ENCODE measurements around the gene DGKB. TPM values are rescaled to one million over a fixed set of nuclear protein-coding genes. Genes with fewer than 3 reads are reported as not detected.

Gene DGKB
- polyA plus RNA-seq, 2 of the 4 experiments (the other 2 are of a cell fraction), result 0.01 TPM; not detected in 1

- H3K4me2 ChIP-seq, result no peak overlapping the region
- FAIRE-seq, result no peak
- POLR2A ChIA-PET, result no interaction called here
- H3K27ac ChIP-seq, result no peak overlapping the region
- H3K9me3 ChIP-seq, result no peaks in the 10 kb centered on the region
- no peak for TF ChIP-seq FOXS1 (CRISPR knock-in tag; IDR thresholded peaks at IDR 0.05)
- no peak for TF ChIP-seq EHMT2 (IDR thresholded peaks at IDR 0.05; ENCODE audit: low read depth)
- TF ChIP-seq CBX2 (IDR thresholded peaks at IDR 0.05; ENCODE audit: borderline replicate concordance, low read depth), result no peak
- no peak for TF ChIP-seq POLR2A (IDR thresholded peaks at IDR 0.05; ENCODE audit: low read length)
- TF ChIP-seq HDAC2 (IDR thresholded peaks at IDR 0.05), result no peak
- TF ChIP-seq FOSL2 (IDR thresholded peaks at IDR 0.05), result no peak
- no peak for TF ChIP-seq FOSL2 (CRISPR knock-in tag; IDR thresholded peaks at IDR 0.05)
- no peak for TF ChIP-seq MAZ (IDR thresholded peaks at IDR 0.05; ENCODE audit: borderline replicate concordance, low read depth, low read length)
- no peak for TF ChIP-seq CHD2 (IDR thresholded peaks at IDR 0.05; ENCODE audit: low read length, partially characterized antibody)
- no peak overlapping the region for H3K4me3 ChIP-seq
- 35% methylated on average over 2 of the region's 2 CpGs for WGBS (ENCODE audit: missing lambda C conversion rate)
- no peak for ATAC-seq
- no peak for DNase-seq (ENCODE audit: low read depth in 1 of 2, low spot score in 1 of 2)
- no peaks in the 10 kb centered on the region for H3K4me1 ChIP-seq
- CTCF ChIA-PET, result no interaction called here
These were observed 786.9 kb downstream of the DGKB start for GRCh38 chr7:14115701-14116100.

GRCh38 chr7:14104861-14105260, 797.7 kb downstream of the DGKB start:
- no peak overlapping the region for H3K4me2 ChIP-seq
- no peak for DNase-seq (ENCODE audit: low read depth in 1 of 2, low spot score in 1 of 2)
- WGBS (ENCODE audit: missing lambda C conversion rate), result 21% methylated on average over 3 of the region's 3 CpGs
- no peak for ATAC-seq
- no peaks in the 10 kb centered on the region for H3K9me3 ChIP-seq
- H3K27ac ChIP-seq, result no peak overlapping the region
- FAIRE-seq, result no peak
- ChIA-PET POLR2A (no interaction called here), CTCF (no interaction called here)
- H3K4me3 ChIP-seq, result no peak overlapping the region
- TF ChIP-seq ZFP36 (IDR thresholded peaks at IDR 0.05; ENCODE audit: borderline replicate concordance, partially characterized antibody) (no peak), MYC (IDR thresholded peaks at IDR 0.05; ENCODE audit: borderline replicate concordance, low read length) (no peak), SREBF2 (IDR thresholded peaks at IDR 0.05) (no peak), JUNB (IDR thresholded peaks at IDR 0.05) (no peak), RARB (CRISPR knock-in tag; IDR thresholded peaks at IDR 0.05) (no peak), FOSB (CRISPR knock-in tag; IDR thresholded peaks at IDR 0.05) (no peak), EHF (CRISPR knock-in tag; IDR thresholded peaks at IDR 0.05) (no peak), PHF8 (IDR thresholded peaks at IDR 0.05; ENCODE audit: borderline replicate concordance, low read depth) (no peak), NFE2L2 (conservative IDR thresholded peaks at IDR 0.05; ENCODE audit: low read length) (no peak), HOXB13 (CRISPR knock-in tag; IDR thresholded peaks at IDR 0.05; ENCODE audit: low read depth) (no peak), ZSCAN20 (CRISPR knock-in tag; IDR thresholded peaks at IDR 0.05) (no peak), FOXS1 (CRISPR knock-in tag; IDR thresholded peaks at IDR 0.05) (no peak), ZC3H11A (IDR thresholded peaks at IDR 0.05) (no peak), POLR2A (IDR thresholded peaks at IDR 0.05; ENCODE audit: low read length) (no peak)
- TF ChIP-seq, protein P1, sequence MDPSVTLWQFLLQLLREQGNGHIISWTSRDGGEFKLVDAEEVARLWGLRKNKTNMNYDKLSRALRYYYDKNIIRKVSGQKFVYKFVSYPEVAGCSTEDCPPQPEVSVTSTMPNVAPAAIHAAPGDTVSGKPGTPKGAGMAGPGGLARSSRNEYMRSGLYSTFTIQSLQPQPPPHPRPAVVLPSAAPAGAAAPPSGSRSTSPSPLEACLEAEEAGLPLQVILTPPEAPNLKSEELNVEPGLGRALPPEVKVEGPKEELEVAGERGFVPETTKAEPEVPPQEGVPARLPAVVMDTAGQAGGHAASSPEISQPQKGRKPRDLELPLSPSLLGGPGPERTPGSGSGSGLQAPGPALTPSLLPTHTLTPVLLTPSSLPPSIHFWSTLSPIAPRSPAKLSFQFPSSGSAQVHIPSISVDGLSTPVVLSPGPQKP (IDR thresholded peaks at IDR 0.05; ENCODE audit: low read depth, low read length), result no peak
- TF ChIP-seq, protein P2, sequence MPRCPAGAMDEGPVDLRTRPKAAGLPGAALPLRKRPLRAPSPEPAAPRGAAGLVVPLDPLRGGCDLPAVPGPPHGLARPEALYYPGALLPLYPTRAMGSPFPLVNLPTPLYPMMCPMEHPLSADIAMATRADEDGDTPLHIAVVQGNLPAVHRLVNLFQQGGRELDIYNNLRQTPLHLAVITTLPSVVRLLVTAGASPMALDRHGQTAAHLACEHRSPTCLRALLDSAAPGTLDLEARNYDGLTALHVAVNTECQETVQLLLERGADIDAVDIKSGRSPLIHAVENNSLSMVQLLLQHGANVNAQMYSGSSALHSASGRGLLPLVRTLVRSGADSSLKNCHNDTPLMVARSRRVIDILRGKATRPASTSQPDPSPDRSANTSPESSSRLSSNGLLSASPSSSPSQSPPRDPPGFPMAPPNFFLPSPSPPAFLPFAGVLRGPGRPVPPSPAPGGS (IDR thresholded peaks at IDR 0.05), result no peak
- no peaks in the 10 kb centered on the region for H3K4me1 ChIP-seq

- TF ChIP-seq ESRRA (IDR thresholded peaks at IDR 0.05; ENCODE audit: borderline replicate concordance, low read length) (no peak), CBX2 (IDR thresholded peaks at IDR 0.05; ENCODE audit: borderline replicate concordance, low read depth) (no peak), MAFK (IDR thresholded peaks at IDR 0.05; ENCODE audit: partially characterized antibody) (peak; percentile 19)
- TF ChIP-seq, protein P1 (IDR thresholded peaks at IDR 0.05; ENCODE audit: low read depth, low read length), result no peak
- no peak overlapping the region for H3K4me2 ChIP-seq
- H3K4me3 ChIP-seq, result no peak overlapping the region
- 17% methylated on average over 1 of the region's 1 CpG for WGBS (ENCODE audit: missing lambda C conversion rate)
- ATAC-seq (no peak), DNase-seq (ENCODE audit: low read depth in 1 of 2, low spot score in 1 of 2) (no peak), FAIRE-seq (no peak)
- no peaks in the 10 kb centered on the region for H3K9me3 ChIP-seq
- H3K27ac ChIP-seq, result no peak overlapping the region
- CTCF ChIA-PET, result interaction anchor here (0.8 kb wide), 1 partner anchor 106 kb away, joined by 3 read pairs; the partner anchor contains the start of gene ETV1
- no peaks in the 10 kb centered on the region for H3K4me1 ChIP-seq
- POLR2A ChIA-PET, result no interaction called here
These were observed 806.4 kb downstream of the DGKB start for GRCh38 chr7:14096159-14096558.

All from A549 (cell line).